HCT116 (cell line): Measurements from ENCODE around the gene ZFHX3. TPM values are rescaled to one million over a fixed set of nuclear protein-coding genes. Genes with fewer than 3 reads are reported as not detected.

Experiments
- ATAC-seq: fragments of 200-7000 bp; cut with Tn5 transposase; 2 replicates; pipeline ENCODE4 v1.9.1; 2020; ENCODE audit warnings: mild to moderate bottlenecking, moderate library complexity
- BruUV-seq: library from RNA; stranded (reverse); fragments of 400-500 nt; replicated peaks from 2 replicates; lab custom pipeline; 2021; lab: Mats Ljungman, UMichigan
- CTCF ChIA-PET: fragments of 300-600 bp; sonication (Branson Sonifier 250); formaldehyde crosslinking; loops from one replicate; lab custom pipeline; 2021; ENCODE audit warnings: antibody characterized with exemption; lab: Charles Lee
- POLR2A ChIA-PET: fragments of 300-600, 350-600 bp; sonication (Branson Sonifier 250); formaldehyde crosslinking; loops from one replicate; lab custom pipeline; 2021; ENCODE audit warnings: antibody characterized with exemption; lab: Charles Lee
- RAD21 ChIA-PET, 2 experiments: fragments of 300-600 bp; sonication (Branson Sonifier 250); formaldehyde crosslinking; loops; one replicate each; lab custom pipeline; 2023; ENCODE audit warnings: low total read pairs in 2 of 2; ENCODE audit not compliant: uncharacterized antibody in 2 of 2, unreplicated experiment in 2 of 2, low non-redundant PET in 1 of 2; lab: Charles Lee
- DNase-seq: peaks from one replicate; pipeline ENCODE4 v3.0.0-alpha.2; 2010; ENCODE audit warnings: low read depth, low spot score
- H2AFZ ChIP-seq: fragments of 200-600 bp; shearing (Covaris generic), sonication (generic); 2 replicates; pipeline ENCODE4 v1.6.1; 2017; ENCODE audit warnings: low read depth, mixed run types, mixed read lengths, antibody characterized with exemption, low read length; ENCODE audit not compliant: poor library complexity, severe bottlenecking
- H3K27ac ChIP-seq: 2 replicates; pipeline ENCODE4 v1.5.1; 2012; ENCODE audit warnings: low read depth, low read length
- H3K27me3 ChIP-seq: fragments of 200-600 bp; sonication (generic); 2 replicates; pipeline ENCODE4 v1.6.1; 2016; ENCODE audit warnings: mixed run types, low read length, mixed read lengths; ENCODE audit not compliant: insufficient read depth
- H3K36me3 ChIP-seq, 2 experiments: fragments of 200-500 bp in 1 of 2; fragments of 200-600 bp in 1 of 2; sonication (Bioruptor generic) in 1 of 2; sonication (generic) in 1 of 2; 2 replicates each; pipeline versions ENCODE4 v1.5.1 to v1.6.1; 2014 to 2016; ENCODE audit warnings: low read length in 2 of 2, inconsistent platforms in 1 of 2, mixed read lengths in 1 of 2, mixed run types in 1 of 2; ENCODE audit not compliant: insufficient read depth in 2 of 2, control insufficient read depth in 1 of 2
- H3K4me1 ChIP-seq, 2 experiments: fragments of 200-600 bp in 1 of 2; sonication (generic) in 1 of 2; 2 replicates each; pipeline versions ENCODE4 v1.5.1 to v1.6.1; 2012 to 2017; ENCODE audit warnings: low read length in 2 of 2, inconsistent platforms in 1 of 2, mild to moderate bottlenecking in 1 of 2, mixed read lengths in 1 of 2, mixed run types in 1 of 2, moderate library complexity in 1 of 2; ENCODE audit not compliant: insufficient read depth in 2 of 2, control insufficient read depth in 1 of 2
- H3K4me2 ChIP-seq: fragments of 200-600 bp; sonication (generic); 2 replicates; pipeline ENCODE4 v1.6.1; 2017; ENCODE audit warnings: mixed run types, low read length, mixed read lengths
- H3K4me3 ChIP-seq, 2 experiments: fragments of 200-600 bp in 1 of 2; sonication (generic) in 1 of 2; replicated peaks in 1 of 2; 2 replicates each; pipeline ENCODE4 v1.5.1; 2011 to 2016; ENCODE audit warnings: low read length in 2 of 2, control low read depth in 1 of 2, low read depth in 1 of 2, mild to moderate bottlenecking in 1 of 2, mixed read lengths in 1 of 2, mixed run types in 1 of 2
- H3K79me2 ChIP-seq: fragments of 200-600 bp; sonication (generic); 2 replicates; pipeline ENCODE4 v1.6.1; 2017; ENCODE audit warnings: mild to moderate bottlenecking, mixed run types, low read length, moderate library complexity, mixed read lengths; ENCODE audit not compliant: insufficient read depth
- H3K9ac ChIP-seq: fragments of 200-600 bp; sonication (generic); 2 replicates; pipeline ENCODE4 v1.6.1; 2016; ENCODE audit warnings: low read length, mixed read lengths
- H3K9me2 ChIP-seq: fragments of 200-600 bp; sonication (generic), shearing (Covaris generic); 2 replicates; pipeline ENCODE4 v1.6.1; 2017; ENCODE audit warnings: mixed run types, mild to moderate bottlenecking, moderate library complexity; ENCODE audit not compliant: insufficient read depth
- H3K9me3 ChIP-seq, 2 experiments: fragments of 200-500 bp in 1 of 2; fragments of 200-600 bp in 1 of 2; sonication (Bioruptor generic) in 1 of 2; sonication (generic) in 1 of 2; 2 replicates each; pipeline ENCODE4 v1.6.1; 2014 to 2017; ENCODE audit warnings: low read length in 2 of 2, mixed read lengths in 2 of 2, inconsistent platforms in 1 of 2, low read depth in 1 of 2, mild to moderate bottlenecking in 1 of 2, mixed run types in 1 of 2, moderate library complexity in 1 of 2; ENCODE audit not compliant: control insufficient read depth in 1 of 2, insufficient read depth in 1 of 2
- H4K20me1 ChIP-seq: fragments of 200-600 bp; sonication (generic), shearing (Covaris generic); 2 replicates; pipeline ENCODE4 v1.6.1; 2017; ENCODE audit warnings: mixed run types, mild to moderate bottlenecking, moderate library complexity; ENCODE audit not compliant: insufficient read depth
- CEBPB ChIP-seq: IDR thresholded peaks from 2 replicates; pipeline ENCODE4 v1.6.1; 2012; ENCODE audit warnings: low read depth
- EGR1 ChIP-seq: IDR thresholded peaks from 2 replicates; pipeline ENCODE4 v1.6.1; 2012; ENCODE audit warnings: low read depth
- ELF1 ChIP-seq: IDR thresholded peaks from 2 replicates; pipeline ENCODE4 v1.6.1; 2012; ENCODE audit warnings: low read depth, borderline replicate concordance
- EZH2phosphoT487 ChIP-seq: fragments of 200-600 bp; IDR thresholded peaks from 2 replicates; pipeline ENCODE4 v1.6.1; 2018; ENCODE audit warnings: antibody characterized with exemption, borderline replicate concordance
- FOSL1 ChIP-seq: IDR thresholded peaks from 2 replicates; pipeline ENCODE4 v1.6.1; 2012; ENCODE audit warnings: low read depth
- POLR2AphosphoS5 ChIP-seq: IDR thresholded peaks from 2 replicates; pipeline ENCODE4 v1.6.1; 2011; ENCODE audit warnings: mild to moderate bottlenecking, low read depth, low read length, moderate library complexity
- RAD21 ChIP-seq: IDR thresholded peaks from 2 replicates; pipeline ENCODE4 v1.6.1; 2012; ENCODE audit warnings: low read depth, mild to moderate bottlenecking
- SRF ChIP-seq: IDR thresholded peaks from 2 replicates; pipeline ENCODE4 v1.6.1; 2012; ENCODE audit warnings: low read depth
- TCF7L2 ChIP-seq: IDR thresholded peaks from 2 replicates; pipeline ENCODE4 v1.7.0; 2011; ENCODE audit warnings: borderline replicate concordance, inconsistent platforms; ENCODE audit not compliant: insufficient read depth, insufficient read length; ENCODE audit errors: extremely low read depth
- ZFX ChIP-seq: fragments of 450-650 bp; IDR thresholded peaks from 2 replicates; pipeline ENCODE4 v1.6.1; 2017
- ZNF274 ChIP-seq: fragments of 200-500 bp; sonication (Bioruptor generic); IDR thresholded peaks from 2 replicates; pipeline ENCODE4 v1.6.1; 2014; ENCODE audit warnings: mild to moderate bottlenecking, low read depth, low read length, inconsistent platforms
- intact Hi-C: fragments of 100-400 bp; cut with micrococcal nuclease; formaldehyde crosslinking; loops from 2 replicates; pipeline ENCODE4 v1.10.0; 2022
- total RNA-seq: library from RNA; stranded (reverse); gene quantifications from one replicate; pipeline ENCODE4 v1.2.1, GENCODE V29; 2021; ENCODE audit not compliant: unreplicated experiment
- TF ChIP-seq, protein P1 (sequence below): IDR thresholded peaks from 2 replicates; pipeline ENCODE4 v1.6.1; 2012
- TF ChIP-seq, protein P2 (sequence below), 3 experiments: fragments of 200-600 bp in 1 of 3; sonication (generic) in 1 of 3; IDR thresholded peaks in 2 of 3; conservative IDR thresholded peaks in 1 of 3; 2 replicates each; pipeline ENCODE4 v1.5.1; 2012 to 2017; ENCODE audit warnings: low read depth in 2 of 3, low read length in 2 of 3, antibody characterized with exemption in 1 of 3, borderline replicate concordance in 1 of 3, control low read depth in 1 of 3, mild to moderate bottlenecking in 1 of 3, mixed read lengths in 1 of 3, mixed run types in 1 of 3, moderate library complexity in 1 of 3; ENCODE audit not compliant: insufficient read depth in 1 of 3
- TF ChIP-seq, protein P3 (sequence below): IDR thresholded peaks from 2 replicates; pipeline ENCODE4 v1.6.1; 2011; ENCODE audit warnings: mild to moderate bottlenecking, low read length, moderate library complexity; ENCODE audit not compliant: insufficient replicate concordance; ENCODE audit errors: extremely low read depth

ZFHX3 gene
- total RNA-seq, 1 experiment from 2014 or later: 6.3 TPM

DNA sequence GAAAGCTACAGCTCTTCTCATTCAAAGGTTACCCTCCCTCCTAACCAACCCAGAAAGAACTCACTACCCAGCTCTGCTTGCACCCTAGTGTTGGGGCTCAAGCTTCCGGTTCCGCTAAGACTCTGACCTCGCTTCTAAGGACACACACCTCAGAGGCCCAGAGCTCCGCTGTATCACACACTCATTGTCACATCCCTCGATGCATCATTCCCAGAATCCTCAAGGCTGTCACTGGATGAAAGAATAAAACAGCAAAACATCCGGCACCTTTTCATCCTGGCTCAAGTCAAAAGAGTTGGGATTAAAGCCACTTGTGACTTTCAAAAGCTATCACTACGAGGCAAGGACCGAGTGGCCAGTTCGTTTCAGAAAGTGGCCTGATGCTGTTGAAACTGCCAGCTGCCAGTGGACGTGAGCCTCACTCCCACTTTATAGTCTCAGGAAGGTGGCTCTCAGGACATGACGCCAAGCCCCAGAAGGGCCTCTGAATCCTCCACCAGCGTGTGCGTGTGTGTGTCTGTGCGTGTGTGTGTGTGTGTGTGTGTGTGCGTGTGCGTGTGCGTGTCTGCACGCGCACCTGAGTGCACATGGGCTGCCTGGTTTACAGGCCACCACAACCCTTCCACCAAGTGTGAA is 29.0 kb downstream of the ZFHX3 start:
- ChIA-PET CTCF (no interaction called here), POLR2A (no interaction called here), RAD21 (no interaction called here)
- TF ChIP-seq, protein P1, sequence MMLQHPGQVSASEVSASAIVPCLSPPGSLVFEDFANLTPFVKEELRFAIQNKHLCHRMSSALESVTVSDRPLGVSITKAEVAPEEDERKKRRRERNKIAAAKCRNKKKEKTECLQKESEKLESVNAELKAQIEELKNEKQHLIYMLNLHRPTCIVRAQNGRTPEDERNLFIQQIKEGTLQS: no peak
- no peak for TF ChIP-seq POLR2AphosphoS5
- no peak for TF ChIP-seq ZNF274
- TF ChIP-seq, protein P2, sequence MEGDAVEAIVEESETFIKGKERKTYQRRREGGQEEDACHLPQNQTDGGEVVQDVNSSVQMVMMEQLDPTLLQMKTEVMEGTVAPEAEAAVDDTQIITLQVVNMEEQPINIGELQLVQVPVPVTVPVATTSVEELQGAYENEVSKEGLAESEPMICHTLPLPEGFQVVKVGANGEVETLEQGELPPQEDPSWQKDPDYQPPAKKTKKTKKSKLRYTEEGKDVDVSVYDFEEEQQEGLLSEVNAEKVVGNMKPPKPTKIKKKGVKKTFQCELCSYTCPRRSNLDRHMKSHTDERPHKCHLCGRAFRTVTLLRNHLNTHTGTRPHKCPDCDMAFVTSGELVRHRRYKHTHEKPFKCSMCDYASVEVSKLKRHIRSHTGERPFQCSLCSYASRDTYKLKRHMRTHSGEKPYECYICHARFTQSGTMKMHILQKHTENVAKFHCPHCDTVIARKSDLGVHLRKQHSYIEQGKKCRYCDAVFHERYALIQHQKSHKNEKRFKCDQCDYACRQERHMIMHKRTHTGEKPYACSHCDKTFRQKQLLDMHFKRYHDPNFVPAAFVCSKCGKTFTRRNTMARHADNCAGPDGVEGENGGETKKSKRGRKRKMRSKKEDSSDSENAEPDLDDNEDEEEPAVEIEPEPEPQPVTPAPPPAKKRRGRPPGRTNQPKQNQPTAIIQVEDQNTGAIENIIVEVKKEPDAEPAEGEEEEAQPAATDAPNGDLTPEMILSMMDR (IDR thresholded peaks at IDR 0.05 in 2 of 3, conservative IDR thresholded peaks at IDR 0.05 in 1 of 3; ENCODE audit: borderline replicate concordance in 1 of 3, insufficient read depth in 1 of 3, low read depth in 2 of 3, low read length in 2 of 3): no peak
- H2AFZ ChIP-seq: no peak overlapping the region
- H3K79me2 ChIP-seq: peaks cover 15% of the 10 kb centered on the region
- no peaks in the 10 kb centered on the region for H3K9me3 ChIP-seq
- ATAC-seq: peak; percentile 18; the same call in 1 of the 2 replicates
- H3K4me2 ChIP-seq: peak overlapping the region; percentile 80
- no TSS peak for BruUV-seq
- peaks cover 51 to 61% of the 10 kb centered on the region in 2 experiments for H3K4me1 ChIP-seq
- peaks cover 9% of the 10 kb centered on the region; the same call in 1 of the 2 replicates for H4K20me1 ChIP-seq
- no peak for DNase-seq
- no peak overlapping the region for H3K27ac ChIP-seq
- no peaks in the 10 kb centered on the region for H3K27me3 ChIP-seq
- no peaks in the 10 kb centered on the region for H3K36me3 ChIP-seq
- H3K9ac ChIP-seq: peak overlapping the region; percentile 55
- H3K9me2 ChIP-seq: no peaks in the 10 kb centered on the region
- H3K4me3 ChIP-seq: peak overlapping the region in 1 of 2 experiments; percentile 44; a peak in 1 of 4 replicates
- intact Hi-C loops: no loop called here

DNA sequence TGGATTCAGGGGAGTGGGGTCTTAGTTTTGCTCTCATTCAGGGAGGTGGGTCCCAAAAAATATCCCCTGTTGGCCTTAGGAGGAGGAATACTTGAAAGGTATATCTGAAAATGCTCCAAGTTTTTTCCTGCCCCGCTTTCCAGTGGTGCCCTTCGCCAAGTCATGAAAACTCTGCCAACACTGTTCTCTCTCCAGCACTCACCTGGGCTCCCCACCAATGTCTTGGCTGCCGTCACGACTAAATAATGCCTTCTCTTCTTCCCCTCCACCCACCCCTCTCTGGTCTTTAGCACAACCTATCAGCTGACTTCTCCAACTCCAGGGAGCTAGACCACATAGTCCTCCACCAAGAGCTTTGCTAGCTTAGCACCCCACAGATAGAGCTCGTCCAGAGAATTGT is 30.6 kb downstream of the ZFHX3 start:
- intact Hi-C loops: no loop called here
- H3K4me2 ChIP-seq: peak overlapping the region; percentile 50
- ATAC-seq (no peak), DNase-seq (no peak)
- no peak overlapping the region for H2AFZ ChIP-seq
- H3K79me2 ChIP-seq: peaks cover 17% of the 10 kb centered on the region
- H3K9ac ChIP-seq: no peak overlapping the region
- RAD21 ChIA-PET: interaction anchor here in 1 of 2 experiments (0.6 kb wide), 1 partner anchor 514 kb away, joined by 3 read pairs; no protein-coding TSS in a partner anchor
- no TSS peak for BruUV-seq
- no peak overlapping the region for H3K27ac ChIP-seq
- POLR2A ChIA-PET: no interaction called here
- no peaks in the 10 kb centered on the region for H3K36me3 ChIP-seq
- H3K9me3 ChIP-seq: no peaks in the 10 kb centered on the region
- no peaks in the 10 kb centered on the region for H3K9me2 ChIP-seq
- CTCF ChIA-PET: no interaction called here
- no peaks in the 10 kb centered on the region for H3K27me3 ChIP-seq
- H3K4me3 ChIP-seq: no peak overlapping the region
- peaks cover 9% of the 10 kb centered on the region; the same call in 1 of the 2 replicates for H4K20me1 ChIP-seq
- peaks cover 51 to 61% of the 10 kb centered on the region in 2 experiments for H3K4me1 ChIP-seq
- TF ChIP-seq POLR2AphosphoS5 (no peak), SRF (no peak), EZH2phosphoT487 (no peak), ELF1 (no peak), FOSL1 (no peak), TCF7L2 (no peak), RAD21 (no peak), ZFX (no peak), CEBPB (no peak), EGR1 (no peak)
- TF ChIP-seq, protein P3, sequence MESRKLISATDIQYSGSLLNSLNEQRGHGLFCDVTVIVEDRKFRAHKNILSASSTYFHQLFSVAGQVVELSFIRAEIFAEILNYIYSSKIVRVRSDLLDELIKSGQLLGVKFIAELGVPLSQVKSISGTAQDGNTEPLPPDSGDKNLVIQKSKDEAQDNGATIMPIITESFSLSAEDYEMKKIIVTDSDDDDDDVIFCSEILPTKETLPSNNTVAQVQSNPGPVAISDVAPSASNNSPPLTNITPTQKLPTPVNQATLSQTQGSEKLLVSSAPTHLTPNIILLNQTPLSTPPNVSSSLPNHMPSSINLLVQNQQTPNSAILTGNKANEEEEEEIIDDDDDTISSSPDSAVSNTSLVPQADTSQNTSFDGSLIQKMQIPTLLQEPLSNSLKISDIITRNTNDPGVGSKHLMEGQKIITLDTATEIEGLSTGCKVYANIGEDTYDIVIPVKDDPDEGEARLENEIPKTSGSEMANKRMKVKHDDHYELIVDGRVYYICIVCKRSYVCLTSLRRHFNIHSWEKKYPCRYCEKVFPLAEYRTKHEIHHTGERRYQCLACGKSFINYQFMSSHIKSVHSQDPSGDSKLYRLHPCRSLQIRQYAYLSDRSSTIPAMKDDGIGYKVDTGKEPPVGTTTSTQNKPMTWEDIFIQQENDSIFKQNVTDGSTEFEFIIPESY: no peak
